MM.1S (cell line): Measurements from ENCODE around the gene CSNK1E.

ENCODE experiments used
- DNase-seq: peaks from one replicate; pipeline ENCODE4 v3.0.0-alpha.2; 2015
- H2AFZ ChIP-seq: fragments of 300-600 bp; sonication (generic); 2 replicates; pipeline ENCODE4 v1.6.0; 2016; ENCODE audit warnings: antibody characterized with exemption, low read length
- H3F3A ChIP-seq: fragments of 300-600 bp; sonication (generic); 2 replicates; pipeline ENCODE4 v1.6.1; 2016; ENCODE audit warnings: mild to moderate bottlenecking, antibody characterized with exemption, low read length, moderate library complexity, mixed read lengths; ENCODE audit not compliant: insufficient read depth
- H3K27ac ChIP-seq: fragments of 300-600 bp; sonication (generic); 2 replicates; pipeline ENCODE4 v1.5.1; 2016; ENCODE audit warnings: mild to moderate bottlenecking, low read length
- H3K27me3 ChIP-seq: fragments of 300-600 bp; sonication (generic); replicated peaks from 2 replicates; pipeline ENCODE4 v1.6.0; 2016; ENCODE audit warnings: low read length; ENCODE audit not compliant: insufficient read depth
- H3K36me3 ChIP-seq: fragments of 300-600 bp; sonication (generic); replicated peaks from 2 replicates; pipeline ENCODE4 v1.6.1; 2016; ENCODE audit warnings: mild to moderate bottlenecking, low read length, mixed read lengths; ENCODE audit not compliant: insufficient read depth
- H3K4me1 ChIP-seq: fragments of 300-600 bp; sonication (generic); 2 replicates; pipeline ENCODE4 v1.6.1; 2016; ENCODE audit warnings: low read length, mixed read lengths
- H3K4me2 ChIP-seq: fragments of 300-600 bp; sonication (generic); 2 replicates; pipeline ENCODE4 v1.6.0; 2016; ENCODE audit warnings: low read depth, low read length
- H3K4me3 ChIP-seq: fragments of 300-600 bp; sonication (generic); 2 replicates; pipeline ENCODE4 v1.5.1; 2016; ENCODE audit warnings: low read length, mixed read lengths
- H3K79me2 ChIP-seq: fragments of 300-600 bp; sonication (generic); 2 replicates; pipeline ENCODE4 v1.6.1; 2016; ENCODE audit warnings: mixed run types, low read length, mixed read lengths
- H3K9ac ChIP-seq: fragments of 300-600 bp; sonication (generic); 2 replicates; pipeline ENCODE4 v1.6.1; 2016; ENCODE audit warnings: low read length, mixed read lengths
- H3K9me2 ChIP-seq: fragments of 300-600 bp; sonication (generic); replicated peaks from 2 replicates; pipeline ENCODE4 v1.6.1; 2016; ENCODE audit warnings: mild to moderate bottlenecking, low read length, mixed read lengths; ENCODE audit not compliant: insufficient read depth
- H3K9me3 ChIP-seq: fragments of 300-600 bp; sonication (generic); replicated peaks from 2 replicates; pipeline ENCODE4 v1.6.1; 2016; ENCODE audit warnings: mild to moderate bottlenecking, low read length, mixed read lengths; ENCODE audit not compliant: insufficient read depth
- H4K20me1 ChIP-seq: fragments of 300-600 bp; sonication (generic); 2 replicates; pipeline ENCODE4 v1.6.1; 2016; ENCODE audit warnings: mild to moderate bottlenecking, low read length, moderate library complexity, mixed read lengths; ENCODE audit not compliant: insufficient read depth
- EZH2 ChIP-seq: fragments of 300-600 bp; sonication (generic); optimal IDR thresholded peaks from 2 replicates; pipeline ENCODE3; 2017; ENCODE audit warnings: low read depth, mild to moderate bottlenecking, antibody characterized with exemption, low read length, mixed read lengths
- EZH2phosphoT487 ChIP-seq: fragments of 300-600 bp; sonication (generic); IDR thresholded peaks from 2 replicates; pipeline ENCODE4 v1.6.1; 2018; ENCODE audit warnings: antibody characterized with exemption, low read length
- TF ChIP-seq, protein P1 (sequence below): fragments of 300-600 bp; sonication (generic); IDR thresholded peaks from 2 replicates; pipeline ENCODE4 v1.5.1; 2016; ENCODE audit warnings: antibody characterized with exemption, low read length, mixed read lengths

The CSNK1E gene

DNA sequence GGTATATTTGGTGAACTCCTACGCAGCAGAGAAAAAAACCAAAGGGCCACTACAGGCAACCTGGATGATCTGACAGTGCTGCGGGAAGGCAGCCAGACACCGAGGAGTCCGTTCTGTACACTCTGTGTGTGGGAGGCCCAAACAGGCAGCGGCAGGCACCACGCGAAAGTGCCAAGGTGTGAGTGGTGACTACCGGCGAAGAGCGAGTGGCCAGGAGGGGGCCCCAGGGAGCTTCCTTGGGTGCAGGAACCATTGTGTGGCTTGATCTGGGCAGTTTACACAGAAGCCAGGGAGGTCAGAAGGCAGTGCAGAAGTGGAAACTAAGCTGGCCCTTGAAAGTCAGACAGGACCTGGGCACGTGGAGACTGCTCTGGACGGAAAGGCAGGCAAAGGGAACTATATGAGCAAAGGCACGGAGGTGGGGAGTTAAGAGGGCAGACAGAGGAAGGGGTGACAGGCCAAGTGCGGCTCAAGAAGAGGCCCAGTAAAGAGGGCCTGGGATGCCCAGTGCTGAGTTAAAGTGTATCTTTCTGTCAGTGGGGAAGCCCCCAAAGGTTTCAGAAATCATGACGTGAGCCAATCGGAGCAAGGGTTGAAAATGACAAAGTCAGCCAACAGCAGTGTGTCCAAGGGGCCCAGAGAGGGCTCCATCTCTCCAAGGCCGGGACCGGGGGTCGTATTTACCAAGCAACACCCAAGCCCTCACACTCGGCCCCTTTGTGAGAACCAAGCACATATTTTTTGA, 55.0 kb downstream of the CSNK1E start:
- peaks cover 31% of the 10 kb centered on the region for H3F3A ChIP-seq
- no peaks in the 10 kb centered on the region for H3K9me2 ChIP-seq
- no peak overlapping the region for H3K9ac ChIP-seq
- peak overlapping the region; percentile 98; the same call in 1 of the 2 replicates for H3K27ac ChIP-seq
- no peak overlapping the region for H2AFZ ChIP-seq
- no peaks in the 10 kb centered on the region for H3K9me3 ChIP-seq
- no peak overlapping the region for H3K4me3 ChIP-seq
- peak; percentile 63 for DNase-seq
- no peaks in the 10 kb centered on the region for H4K20me1 ChIP-seq
- peaks cover 6% of the 10 kb centered on the region; the same call in 1 of the 2 replicates for H3K36me3 ChIP-seq
- H3K4me2 ChIP-seq: peak overlapping the region; percentile 85
- H3K27me3 ChIP-seq: no peaks in the 10 kb centered on the region
- peaks cover 43% of the 10 kb centered on the region for H3K4me1 ChIP-seq
- H3K79me2 ChIP-seq: peaks cover 94% of the 10 kb centered on the region
- no peak for TF ChIP-seq EZH2
- TF ChIP-seq, protein P1, sequence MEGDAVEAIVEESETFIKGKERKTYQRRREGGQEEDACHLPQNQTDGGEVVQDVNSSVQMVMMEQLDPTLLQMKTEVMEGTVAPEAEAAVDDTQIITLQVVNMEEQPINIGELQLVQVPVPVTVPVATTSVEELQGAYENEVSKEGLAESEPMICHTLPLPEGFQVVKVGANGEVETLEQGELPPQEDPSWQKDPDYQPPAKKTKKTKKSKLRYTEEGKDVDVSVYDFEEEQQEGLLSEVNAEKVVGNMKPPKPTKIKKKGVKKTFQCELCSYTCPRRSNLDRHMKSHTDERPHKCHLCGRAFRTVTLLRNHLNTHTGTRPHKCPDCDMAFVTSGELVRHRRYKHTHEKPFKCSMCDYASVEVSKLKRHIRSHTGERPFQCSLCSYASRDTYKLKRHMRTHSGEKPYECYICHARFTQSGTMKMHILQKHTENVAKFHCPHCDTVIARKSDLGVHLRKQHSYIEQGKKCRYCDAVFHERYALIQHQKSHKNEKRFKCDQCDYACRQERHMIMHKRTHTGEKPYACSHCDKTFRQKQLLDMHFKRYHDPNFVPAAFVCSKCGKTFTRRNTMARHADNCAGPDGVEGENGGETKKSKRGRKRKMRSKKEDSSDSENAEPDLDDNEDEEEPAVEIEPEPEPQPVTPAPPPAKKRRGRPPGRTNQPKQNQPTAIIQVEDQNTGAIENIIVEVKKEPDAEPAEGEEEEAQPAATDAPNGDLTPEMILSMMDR: peak; percentile 70

DNA sequence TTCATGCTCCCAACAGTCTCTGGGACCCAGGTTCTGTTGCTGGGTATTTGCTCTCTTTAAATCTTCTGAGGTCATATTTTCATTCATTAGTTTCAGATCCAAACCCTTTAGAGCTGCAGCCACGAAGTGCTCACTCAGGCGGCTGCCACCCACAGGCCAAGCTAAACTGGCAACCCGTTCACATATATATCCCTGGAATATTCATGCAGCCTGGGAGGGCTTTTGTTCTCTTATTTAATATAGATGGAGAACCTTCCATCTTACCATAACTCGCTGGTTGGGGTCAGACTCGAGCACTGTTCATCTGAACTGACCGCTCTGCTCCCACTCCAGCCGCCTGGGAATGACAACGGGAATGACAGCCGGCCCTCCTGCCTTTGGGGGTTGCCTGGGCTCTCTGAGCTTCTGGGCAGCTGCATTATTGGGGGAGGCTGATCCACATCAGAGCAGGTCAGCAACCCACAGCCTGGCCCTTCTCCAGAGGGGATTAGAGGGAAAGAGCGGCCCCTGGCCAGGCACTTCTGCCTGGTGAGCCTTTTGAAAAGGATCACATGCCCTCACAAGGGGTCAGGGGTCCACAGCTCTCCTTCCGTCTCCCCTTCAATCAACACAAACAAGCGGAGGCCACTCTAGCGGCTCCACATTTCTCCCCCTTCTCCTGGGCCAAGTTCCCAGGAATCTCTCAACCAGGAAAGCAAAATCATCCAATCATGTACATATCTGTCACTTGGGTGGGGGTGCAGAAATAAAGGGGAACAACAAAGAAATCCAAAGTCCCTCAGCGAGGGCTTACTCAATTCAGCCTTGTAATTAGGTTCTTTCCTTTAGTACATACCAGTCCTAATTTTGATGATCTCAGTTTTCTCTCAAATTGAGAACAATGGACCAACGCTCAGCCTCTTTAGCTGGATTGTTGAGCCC, 56.2 kb downstream of the CSNK1E start:
- Histone ChIP-seq H2AFZ (no peak overlapping the region), H3K9ac (peak overlapping the region; percentile 77), H3K4me1 (peaks cover 43% of the 10 kb centered on the region), H3K9me2 (no peaks in the 10 kb centered on the region), H3K79me2 (peaks cover 94% of the 10 kb centered on the region), H3F3A (peaks cover 31% of the 10 kb centered on the region), H3K36me3 (peaks cover 6% of the 10 kb centered on the region; the same call in 1 of the 2 replicates), H3K9me3 (no peaks in the 10 kb centered on the region), H3K4me3 (peak overlapping the region; percentile 44), H3K27ac (peak overlapping the region; percentile 98), H4K20me1 (no peaks in the 10 kb centered on the region), H3K4me2 (peak overlapping the region; percentile 85), H3K27me3 (no peaks in the 10 kb centered on the region)
- peak; percentile 54 for DNase-seq
- TF ChIP-seq, protein P1: peak; percentile 56
- no peak for TF ChIP-seq EZH2phosphoT487

DNA sequence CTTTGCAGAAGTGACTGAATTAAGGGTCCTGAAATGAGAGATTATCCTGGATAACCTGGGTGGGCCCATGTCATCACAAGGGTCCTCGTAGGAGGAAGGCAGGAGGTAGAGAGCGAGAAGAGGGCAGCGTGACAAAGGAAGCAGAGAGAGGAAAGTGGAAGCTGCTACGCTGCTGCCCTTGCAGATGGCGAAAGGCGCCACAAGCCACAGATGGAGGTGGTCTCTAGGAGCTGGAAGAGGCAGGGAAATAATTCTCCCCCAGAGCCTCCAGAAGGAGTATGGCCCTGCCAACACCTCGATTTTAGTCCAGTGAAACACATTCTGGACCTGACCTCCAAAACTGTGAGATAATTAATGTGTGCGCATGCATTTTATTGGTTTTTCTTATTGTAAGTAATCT, 57.9 kb downstream of the CSNK1E start:
- H4K20me1 ChIP-seq: no peaks in the 10 kb centered on the region
- H3K4me2 ChIP-seq: no peak overlapping the region
- H3K9ac ChIP-seq: no peak overlapping the region
- no peaks in the 10 kb centered on the region for H3K9me3 ChIP-seq
- H3F3A ChIP-seq: peaks cover 31% of the 10 kb centered on the region
- H3K4me3 ChIP-seq: no peak overlapping the region
- no peak overlapping the region for H2AFZ ChIP-seq
- DNase-seq: no peak
- TF ChIP-seq EZH2 (no peak), EZH2phosphoT487 (no peak)
- TF ChIP-seq, protein P1: no peak
- no peaks in the 10 kb centered on the region for H3K36me3 ChIP-seq
- H3K27me3 ChIP-seq: no peaks in the 10 kb centered on the region
- H3K9me2 ChIP-seq: no peaks in the 10 kb centered on the region
- H3K4me1 ChIP-seq: peaks cover 43% of the 10 kb centered on the region
- H3K27ac ChIP-seq: peak overlapping the region; percentile 98; the same call in 1 of the 2 replicates
- peaks cover 94% of the 10 kb centered on the region for H3K79me2 ChIP-seq
